Pons (tissue), 1 donor: ENCODE data around the gene GRSF1.
A peak's percentile ranks its signal among the peaks of the same experiment; 100 is the strongest.
"Not testable (repeated sequence)": the region's sequence is repeated elsewhere in the genome, so short reads cannot be mapped to it uniquely, and the experiment has no call there.

Experiments used
- DNase-seq: peaks from one replicate; pipeline ENCODE4 v3.0.0-alpha.2; 2016; ENCODE audit warnings: low spot score

The GRSF1 gene

GRCh38 chr4:70833675-70834074 is 6.0 kb downstream of the GRSF1 start:
- no peak for DNase-seq

- no peak for DNase-seq
Measured at GRCh38 chr4:70831293-70831692, 8.4 kb downstream of the GRSF1 start.

- DNase-seq = no peak
Measured at GRCh38 chr4:70830054-70830453, 9.6 kb downstream of the GRSF1 start.

- no peak for DNase-seq
Measured at GRCh38 chr4:70829492-70829891, 10.2 kb downstream of the GRSF1 start.

- no peak for DNase-seq
Measured at GRCh38 chr4:70829015-70829414, 10.7 kb downstream of the GRSF1 start.

GRCh38 chr4:70818921-70819320 is 20.8 kb downstream of the GRSF1 start:
- no peak for DNase-seq

GRCh38 chr4:70818173-70818855 is 21.4 kb downstream of the GRSF1 start:
- no peak for DNase-seq

GRCh38 chr4:70816894-70817293 is 22.8 kb downstream of the GRSF1 start:
- DNase-seq = no peak

- DNase-seq = no peak
Measured at GRCh38 chr4:70815370-70815769, 24.3 kb downstream of the GRSF1 start.

GRCh38 chr4:70808151-70808550 is 31.5 kb downstream of the GRSF1 start:
- DNase-seq = no peak

- no peak for DNase-seq
Measured at GRCh38 chr4:70802928-70803580, 36.6 kb downstream of the GRSF1 start.

- no peak for DNase-seq
Measured at GRCh38 chr4:70801265-70801809, 38.4 kb downstream of the GRSF1 start.

GRCh38 chr4:70793626-70794025 is 46.1 kb downstream of the GRSF1 start:
- no peak for DNase-seq

GRCh38 chr4:70788733-70789132 is 51.0 kb downstream of the GRSF1 start:
- DNase-seq = no peak

GRCh38 chr4:70787496-70787895 is 52.2 kb downstream of the GRSF1 start:
- DNase-seq = no peak

GRCh38 chr4:70783096-70783495 is 56.6 kb downstream of the GRSF1 start:
- no peak for DNase-seq

GRCh38 chr4:70778888-70779422 is 60.7 kb downstream of the GRSF1 start:
- peak; percentile 25 for DNase-seq

GRCh38 chr4:70772929-70773555 is 66.6 kb downstream of the GRSF1 start:
- DNase-seq = no peak

GRCh38 chr4:70769396-70769795 is 70.3 kb downstream of the GRSF1 start:
- DNase-seq = not testable (repeated sequence)

- no peak for DNase-seq
Measured at GRCh38 chr4:70768301-70768948, 71.3 kb downstream of the GRSF1 start.
